LHCN-M2 (cell line): ENCODE results near the gene CLEC3B. TPM values are rescaled to one million over a fixed set of nuclear protein-coding genes. Genes with fewer than 3 reads are reported as not detected.
A peak's percentile ranks its signal among the peaks of the same experiment; 100 is the strongest.
"Not testable (repeated sequence)": the region's sequence is repeated elsewhere in the genome, so short reads cannot be mapped to it uniquely, and the experiment has no call there.

Source experiments
- DNase-seq: peaks from one replicate; pipeline ENCODE4 v3.0.0-alpha.2; 2012; ENCODE audit warnings: low read depth
- polyA plus RNA-seq: library from polyadenylated mRNA; unstranded; fragments of >200 nt; gene quantifications from one replicate; pipeline ENCODE4 v1.2.1, GENCODE V29; 2012; ENCODE audit warnings: missing spikeins
- total RNA-seq: library from RNA; depleted of rRNA; stranded (reverse); fragments of >200 nt; gene quantifications from 2 replicates; pipeline ENCODE4 v1.2.3, GENCODE V29; 2014; rRNA removed

Gene CLEC3B
- total RNA-seq, result 0.38 and 0.40 TPM in 2 replicates
- polyA plus RNA-seq, result 5.1 TPM

DNA sequence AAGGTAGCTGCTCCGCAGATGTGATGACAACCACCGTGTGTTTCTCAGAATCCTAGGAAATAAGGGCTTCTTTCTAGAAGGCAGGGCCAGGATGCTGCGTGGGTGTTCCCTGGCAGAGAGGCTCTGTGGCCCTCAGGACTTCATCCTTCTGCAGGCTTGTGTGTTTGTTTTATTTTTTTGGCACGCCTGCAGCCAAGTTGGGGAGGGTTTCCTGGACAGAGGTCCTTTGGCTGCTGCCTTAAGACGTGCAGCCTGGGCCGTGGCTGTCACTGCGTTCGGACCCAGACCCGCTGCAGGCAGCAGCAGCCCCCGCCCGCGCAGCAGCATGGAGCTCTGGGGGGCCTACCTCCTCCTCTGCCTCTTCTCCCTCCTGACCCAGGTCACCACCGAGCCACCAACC lies at the start of gene CLEC3B:
Gene CLEC3B, plus strand, starts transcription at position 266 of the 400 bp plus-strand sequence. Its CDS starts 60 bp downstream, at position 326.
- peak; percentile 43 for DNase-seq

- no peak for DNase-seq
Measured at GRCh38 chr3:44981220-44981619, 44.9 kb upstream of the CLEC3B start.

- no peak for DNase-seq
Measured at GRCh38 chr3:44981751-44982150, 44.4 kb upstream of the CLEC3B start.

GRCh38 chr3:44982817-44983216 lies 43.3 kb upstream of the CLEC3B start:
- DNase-seq, result no peak

DNA sequence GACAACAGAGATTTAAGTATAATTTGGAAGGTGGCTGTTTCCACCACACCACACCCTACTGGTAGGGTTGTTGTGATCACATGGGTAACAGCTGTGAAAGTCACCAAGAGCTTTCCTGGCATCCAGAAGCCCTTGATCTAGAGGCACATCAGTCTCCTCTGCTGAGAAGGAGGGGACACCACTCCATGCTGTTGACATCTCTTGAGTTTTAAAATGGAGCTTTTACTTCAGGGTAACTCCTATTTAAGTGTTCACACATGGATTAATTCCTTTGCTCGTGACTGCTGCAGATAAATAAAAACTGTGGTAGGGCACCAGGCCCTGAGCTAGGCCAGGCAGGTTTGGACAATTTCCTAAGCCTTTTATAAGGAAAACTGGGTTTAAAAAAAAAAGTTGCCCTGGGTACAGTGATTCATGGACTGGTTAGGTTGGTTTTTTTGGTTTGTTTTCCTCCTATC lies 42.6 kb upstream of the CLEC3B start:
- peak; percentile 30 for DNase-seq

- no peak for DNase-seq
Measured at GRCh38 chr3:44984335-44984734, 41.8 kb upstream of the CLEC3B start.

DNA sequence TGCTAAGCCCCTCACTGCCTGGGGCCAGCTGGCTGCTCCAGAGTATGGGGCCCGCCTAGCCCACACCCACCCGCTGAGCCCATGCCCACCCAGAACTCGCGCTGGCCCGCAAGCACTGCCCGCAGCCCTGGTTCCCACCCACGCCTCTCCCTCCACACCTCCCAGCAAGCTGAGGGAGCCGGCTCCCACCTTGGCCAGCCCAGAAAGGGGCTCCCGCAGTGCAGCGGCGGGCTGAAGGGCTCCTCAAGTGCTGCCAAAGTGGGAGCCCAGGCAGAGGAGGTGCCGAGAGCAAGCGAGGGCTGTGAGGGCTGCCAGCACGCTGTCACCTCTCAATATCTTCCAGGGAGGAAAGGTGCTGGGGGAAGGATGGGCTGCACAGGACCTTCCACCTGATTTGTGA lies 39.8 kb upstream of the CLEC3B start:
- DNase-seq, result not testable (repeated sequence)

- DNase-seq, result no peak
Measured at GRCh38 chr3:44987332-44987731, 38.8 kb upstream of the CLEC3B start.

DNA sequence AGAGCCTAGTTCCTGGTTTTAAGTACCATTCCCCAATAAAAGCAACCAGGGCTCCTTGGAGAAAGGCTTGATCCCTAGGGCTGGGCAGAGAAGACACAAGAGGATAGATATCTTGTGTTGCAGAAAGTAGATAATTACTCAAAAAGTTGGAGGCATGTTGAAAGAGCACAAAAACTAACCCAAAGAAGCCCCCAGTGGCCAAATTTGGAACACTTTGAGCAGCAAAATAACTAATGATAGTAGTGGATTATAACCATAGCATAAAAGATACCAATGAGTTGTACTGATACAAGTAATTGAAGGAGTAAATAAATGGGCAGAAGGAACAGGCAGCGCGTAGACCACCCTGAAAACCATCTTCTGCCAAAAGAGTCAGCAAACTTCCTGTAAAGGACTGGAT lies 38.0 kb upstream of the CLEC3B start:
- DNase-seq, result no peak

DNA sequence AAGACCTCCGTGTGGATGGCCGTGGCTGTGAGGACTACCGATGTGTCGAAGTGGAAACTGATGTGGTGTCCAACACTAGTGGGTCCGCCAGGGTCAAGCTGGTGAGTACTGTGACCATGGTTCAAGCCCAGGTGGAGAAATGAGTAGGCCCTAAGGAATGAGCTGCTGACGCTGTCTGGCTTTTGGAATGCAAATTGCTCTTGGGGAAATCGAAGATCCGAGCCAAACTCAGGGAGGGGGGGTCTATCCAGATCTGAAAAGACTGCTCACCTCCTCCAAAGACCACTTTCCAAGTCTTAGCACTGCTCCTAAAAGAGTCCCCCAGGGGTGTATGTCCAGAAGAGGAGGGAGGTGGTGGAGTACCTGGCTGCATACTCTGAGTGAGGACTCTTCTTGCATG lies 37.0 kb upstream of the CLEC3B start:
- DNase-seq, result no peak

GRCh38 chr3:44989636-44990373 lies 36.3 kb upstream of the CLEC3B start:
- no peak for DNase-seq

- DNase-seq, result no peak
Measured at GRCh38 chr3:44991326-44991725, 34.8 kb upstream of the CLEC3B start.

GRCh38 chr3:44992555-44993470 lies 33.3 kb upstream of the CLEC3B start:
- DNase-seq, result peak; percentile 34

- peak; percentile 85 for DNase-seq
Measured at GRCh38 chr3:44993471-44994205, 32.5 kb upstream of the CLEC3B start.

DNA sequence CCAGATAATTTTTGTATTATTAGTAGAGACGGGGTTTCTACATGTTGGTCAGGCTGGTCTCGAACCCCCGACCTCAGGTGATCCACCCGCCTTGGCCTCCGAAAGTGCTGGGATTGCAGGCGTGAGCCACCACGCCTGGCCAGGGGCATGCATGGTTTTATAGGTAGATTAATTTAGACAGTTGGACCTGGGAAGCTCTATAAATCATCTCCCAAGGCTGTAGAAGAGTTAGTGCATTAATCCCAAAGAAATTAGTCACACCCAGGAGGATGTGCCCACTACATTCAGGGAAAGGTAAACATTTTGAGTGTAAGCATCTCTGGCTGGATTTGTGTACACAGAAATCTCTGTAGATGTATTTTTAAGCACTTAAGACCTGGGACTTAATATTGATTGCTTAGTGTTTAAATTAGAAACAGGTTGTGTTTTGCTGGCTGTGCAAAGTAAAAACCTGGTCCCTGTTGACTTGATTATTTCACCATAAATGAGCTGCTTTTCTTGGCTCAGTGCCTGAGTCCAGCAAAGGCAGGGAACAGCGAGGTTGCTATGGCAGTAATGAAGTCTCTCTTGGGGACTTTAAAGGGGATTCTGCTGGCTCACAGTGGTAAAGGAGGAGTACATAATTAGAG lies 30.8 kb upstream of the CLEC3B start:
- peak; percentile 75 for DNase-seq

DNA sequence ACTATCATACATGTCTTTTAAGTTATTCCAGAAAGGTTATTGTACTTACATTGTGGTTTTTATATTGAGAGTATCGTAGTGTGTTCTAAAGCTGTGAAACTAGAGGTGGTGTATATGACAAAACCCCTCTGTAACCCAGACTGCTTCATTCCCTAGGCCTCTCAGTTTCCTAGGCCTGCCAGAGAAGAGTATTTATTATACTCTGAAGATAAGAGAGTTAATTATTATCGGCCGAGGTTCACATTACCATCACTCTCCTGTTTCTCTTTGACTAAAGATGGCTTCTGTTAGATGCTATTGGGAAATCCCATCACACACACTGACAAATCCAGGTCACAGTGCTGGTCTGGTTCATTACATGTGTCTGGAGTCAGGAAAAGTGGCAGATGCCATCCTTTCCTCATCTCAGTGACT lies 29.5 kb upstream of the CLEC3B start:
- DNase-seq, result no peak

DNA sequence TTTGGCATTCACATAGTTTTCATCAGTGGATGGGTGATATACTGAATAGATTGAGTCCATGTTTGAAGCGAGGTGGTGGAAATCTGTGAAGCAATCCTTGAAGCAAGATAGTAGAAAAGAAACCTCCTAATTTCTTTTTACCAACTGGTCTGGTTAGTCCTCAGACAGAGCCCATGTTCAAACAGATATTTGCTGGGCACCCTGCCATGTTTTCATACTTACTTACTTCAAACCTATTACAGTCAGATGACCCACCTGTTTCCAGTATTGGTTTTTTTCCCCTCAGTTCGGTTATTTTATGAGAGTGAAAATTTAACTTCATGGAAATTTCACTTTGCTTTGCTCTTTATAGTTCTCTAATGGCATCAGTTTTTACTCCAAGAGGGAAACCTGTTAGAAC lies 26.3 kb upstream of the CLEC3B start:
- no peak for DNase-seq

DNA sequence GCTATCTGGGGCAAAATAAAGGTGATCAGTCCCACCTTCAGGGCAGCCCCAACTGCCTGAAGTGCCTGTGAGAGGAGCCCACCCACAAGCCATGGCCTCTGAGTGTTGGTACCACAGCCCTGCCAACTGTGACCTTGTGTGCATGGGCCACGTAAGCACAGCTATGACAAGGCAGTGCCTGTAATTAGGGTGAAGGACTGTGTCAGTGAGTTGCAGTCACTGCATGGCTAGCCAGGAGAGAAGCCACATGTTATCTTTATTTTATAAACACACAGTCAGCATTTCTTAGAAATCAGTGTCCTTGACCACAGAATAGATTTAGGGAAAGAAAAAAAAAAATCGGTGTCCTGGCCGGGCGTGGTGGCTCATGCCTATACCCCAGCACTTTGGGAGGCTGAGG lies 25.3 kb upstream of the CLEC3B start:
- no peak for DNase-seq

DNA sequence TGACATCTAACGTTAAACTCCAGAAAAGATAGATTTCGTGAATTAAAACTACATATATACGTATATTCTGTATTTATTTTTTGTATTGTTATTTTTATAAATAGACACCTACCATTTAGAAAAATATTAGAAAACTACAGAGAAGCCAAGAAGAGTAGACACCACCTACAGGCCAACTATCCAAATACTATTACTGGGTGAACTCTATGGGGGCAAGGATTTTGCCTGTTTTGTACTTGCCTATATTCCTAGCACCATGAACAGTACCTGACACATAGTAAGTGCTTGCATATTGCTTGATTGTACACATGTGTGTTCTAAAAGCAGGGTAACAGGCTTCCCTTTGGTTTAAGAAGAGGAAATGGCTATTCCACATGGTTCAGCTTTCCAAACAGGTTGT lies 24.4 kb upstream of the CLEC3B start:
- no peak for DNase-seq

DNA sequence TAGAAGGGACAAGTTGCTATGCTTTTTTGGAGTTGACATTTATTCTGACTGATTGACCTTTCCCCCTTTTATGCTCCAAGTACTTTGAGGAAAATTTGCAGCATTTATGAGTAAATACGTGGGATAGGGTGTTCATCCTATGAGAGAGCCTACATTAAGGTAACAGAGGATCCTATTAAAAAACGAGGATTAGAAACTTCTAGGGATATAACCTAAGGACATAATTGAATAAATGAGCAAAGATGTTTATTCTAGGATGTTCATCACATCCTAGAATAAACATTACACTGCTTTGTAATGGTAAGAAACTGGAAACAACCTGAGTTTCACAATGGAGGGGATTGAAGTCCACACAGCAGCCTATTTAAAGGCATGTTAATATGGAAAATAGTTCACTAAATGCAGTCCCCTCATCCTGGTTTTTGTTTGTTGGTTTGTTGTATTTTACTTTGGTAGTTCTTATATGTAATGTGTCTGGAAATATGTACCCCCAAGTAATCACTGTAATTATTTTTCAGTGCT lies 23.9 kb upstream of the CLEC3B start:
- no peak for DNase-seq

- no peak for DNase-seq
Measured at GRCh38 chr3:45002720-45003119, 23.4 kb upstream of the CLEC3B start.
